Measurements from ENCODE around the gene C17orf58.
"Not testable (repeated sequence)": the region's sequence is repeated elsewhere in the genome, so short reads cannot be mapped to it uniquely, and the experiment has no call there.

DNA sequence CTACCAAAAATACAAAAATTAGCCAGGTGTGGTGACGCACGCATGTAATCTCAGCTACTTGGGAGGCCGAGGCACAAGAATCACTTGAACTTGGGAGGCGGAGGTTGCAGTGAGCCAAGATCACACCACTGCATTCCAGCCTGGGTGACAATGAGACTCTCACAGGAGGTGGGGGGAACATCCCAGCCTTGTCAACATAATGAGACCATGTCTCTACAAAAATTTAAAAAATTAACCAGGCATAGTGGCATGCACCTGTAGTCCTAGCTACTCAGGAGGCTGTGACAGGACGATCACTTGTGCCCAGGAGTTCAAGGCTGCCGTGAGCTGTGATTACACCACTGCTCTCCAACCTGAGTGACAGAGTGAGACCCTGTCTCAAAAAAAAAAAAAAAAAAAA, 20.0 kb downstream of the C17orf58 start:
- TF ChIP-seq, protein P1, sequence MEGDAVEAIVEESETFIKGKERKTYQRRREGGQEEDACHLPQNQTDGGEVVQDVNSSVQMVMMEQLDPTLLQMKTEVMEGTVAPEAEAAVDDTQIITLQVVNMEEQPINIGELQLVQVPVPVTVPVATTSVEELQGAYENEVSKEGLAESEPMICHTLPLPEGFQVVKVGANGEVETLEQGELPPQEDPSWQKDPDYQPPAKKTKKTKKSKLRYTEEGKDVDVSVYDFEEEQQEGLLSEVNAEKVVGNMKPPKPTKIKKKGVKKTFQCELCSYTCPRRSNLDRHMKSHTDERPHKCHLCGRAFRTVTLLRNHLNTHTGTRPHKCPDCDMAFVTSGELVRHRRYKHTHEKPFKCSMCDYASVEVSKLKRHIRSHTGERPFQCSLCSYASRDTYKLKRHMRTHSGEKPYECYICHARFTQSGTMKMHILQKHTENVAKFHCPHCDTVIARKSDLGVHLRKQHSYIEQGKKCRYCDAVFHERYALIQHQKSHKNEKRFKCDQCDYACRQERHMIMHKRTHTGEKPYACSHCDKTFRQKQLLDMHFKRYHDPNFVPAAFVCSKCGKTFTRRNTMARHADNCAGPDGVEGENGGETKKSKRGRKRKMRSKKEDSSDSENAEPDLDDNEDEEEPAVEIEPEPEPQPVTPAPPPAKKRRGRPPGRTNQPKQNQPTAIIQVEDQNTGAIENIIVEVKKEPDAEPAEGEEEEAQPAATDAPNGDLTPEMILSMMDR (conservative IDR thresholded peaks at IDR 0.05; ENCODE audit: low read depth, low read length) = not testable (repeated sequence)
- TF ChIP-seq FOS, RFX5, POLR2A, BHLHE40, CHD1 (IDR thresholded peaks at IDR 0.05; ENCODE audit: low read depth, low read length): not testable (repeated sequence)

Data from IMR-90 (cell line).